ENCODE data around the gene PCSK2.

The PCSK2 gene

GRCh38 chr20:17533396-17533795 is 306.6 kb downstream of the PCSK2 start:
- FAIRE-seq (peak; percentile 33), DNase-seq (ENCODE audit: insufficient read length, low spot score) (no peak)
- TF ChIP-seq PAX5 (IDR thresholded peaks at IDR 0.05; ENCODE audit: insufficient read depth, low read length, severe bottlenecking) (no peak), TAF1 (IDR thresholded peaks at IDR 0.05; ENCODE audit: low read depth, low read length) (no peak)

GRCh38 chr20:17534077-17534476 is 307.2 kb downstream of the PCSK2 start:
- TF ChIP-seq POU2F2 (IDR thresholded peaks at IDR 0.05; ENCODE audit: low read depth, low read length): no peak
- TF ChIP-seq POLR2A (IDR thresholded peaks at IDR 0.05; ENCODE audit: low read depth, low read length): no peak
- FAIRE-seq: no peak
- DNase-seq (ENCODE audit: insufficient read length, low spot score): no peak

All from GM12891 (cell line).